Activated CD4-positive, CD25-positive, alpha-beta regulatory T cell treated with anti-CD3 and anti-CD28 coated beads, Interleukin-2, amount 50 U/mL, for 24 hours (primary cell): ENCODE results near the gene MX1.

Experiments used
- ATAC-seq, 2 donors: fragments of 150-1000 bp; cut with Tn5 transposase; one replicate each; pipeline ENCODE4 v1.10.0; 2021; ENCODE audit warnings: mild to moderate bottlenecking in 1 of 2, moderate library complexity in 1 of 2

MX1 gene, protein sequence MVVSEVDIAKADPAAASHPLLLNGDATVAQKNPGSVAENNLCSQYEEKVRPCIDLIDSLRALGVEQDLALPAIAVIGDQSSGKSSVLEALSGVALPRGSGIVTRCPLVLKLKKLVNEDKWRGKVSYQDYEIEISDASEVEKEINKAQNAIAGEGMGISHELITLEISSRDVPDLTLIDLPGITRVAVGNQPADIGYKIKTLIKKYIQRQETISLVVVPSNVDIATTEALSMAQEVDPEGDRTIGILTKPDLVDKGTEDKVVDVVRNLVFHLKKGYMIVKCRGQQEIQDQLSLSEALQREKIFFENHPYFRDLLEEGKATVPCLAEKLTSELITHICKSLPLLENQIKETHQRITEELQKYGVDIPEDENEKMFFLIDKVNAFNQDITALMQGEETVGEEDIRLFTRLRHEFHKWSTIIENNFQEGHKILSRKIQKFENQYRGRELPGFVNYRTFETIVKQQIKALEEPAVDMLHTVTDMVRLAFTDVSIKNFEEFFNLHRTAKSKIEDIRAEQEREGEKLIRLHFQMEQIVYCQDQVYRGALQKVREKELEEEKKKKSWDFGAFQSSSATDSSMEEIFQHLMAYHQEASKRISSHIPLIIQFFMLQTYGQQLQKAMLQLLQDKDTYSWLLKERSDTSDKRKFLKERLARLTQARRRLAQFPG

DNA sequence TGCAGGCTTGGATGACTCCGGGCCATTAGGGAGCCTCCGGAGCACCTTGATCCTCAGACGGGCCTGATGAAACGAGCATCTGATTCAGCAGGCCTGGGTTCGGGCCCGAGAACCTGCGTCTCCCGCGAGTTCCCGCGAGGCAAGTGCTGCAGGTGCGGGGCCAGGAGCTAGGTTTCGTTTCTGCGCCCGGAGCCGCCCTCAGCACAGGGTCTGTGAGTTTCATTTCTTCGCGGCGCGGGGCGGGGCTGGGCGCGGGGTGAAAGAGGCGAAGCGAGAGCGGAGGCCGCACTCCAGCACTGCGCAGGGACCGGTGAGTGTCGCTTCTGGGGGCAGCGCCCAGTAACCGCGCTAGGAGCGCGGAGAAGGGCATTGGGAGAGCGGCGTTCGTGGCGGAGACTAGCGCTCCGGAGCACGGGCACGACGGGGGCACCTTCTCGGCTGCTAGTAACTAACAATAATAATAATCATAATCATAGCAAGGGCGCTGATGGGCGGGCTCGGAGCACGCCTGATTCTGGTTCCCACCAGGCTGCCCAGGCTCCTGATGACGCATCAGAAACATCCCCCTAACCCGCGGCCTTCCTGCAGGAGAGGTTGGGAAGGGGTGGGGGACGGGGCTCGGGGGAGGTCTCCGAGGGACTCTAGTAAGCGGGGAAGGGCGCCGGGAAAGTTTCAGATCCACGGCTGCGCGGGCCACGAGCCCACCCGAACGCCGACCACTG is at the start of gene MX1:
TSS of gene MX1 (plus strand) at position 286 of the 722 bp plus-strand sequence. CDS start 5,832 bp downstream, outside the sequence.
- peak; percentile 98 for ATAC-seq

- no peak for ATAC-seq
Measured at GRCh38 chr21:41377715-41378114, 48.3 kb upstream of the MX1 start.

DNA sequence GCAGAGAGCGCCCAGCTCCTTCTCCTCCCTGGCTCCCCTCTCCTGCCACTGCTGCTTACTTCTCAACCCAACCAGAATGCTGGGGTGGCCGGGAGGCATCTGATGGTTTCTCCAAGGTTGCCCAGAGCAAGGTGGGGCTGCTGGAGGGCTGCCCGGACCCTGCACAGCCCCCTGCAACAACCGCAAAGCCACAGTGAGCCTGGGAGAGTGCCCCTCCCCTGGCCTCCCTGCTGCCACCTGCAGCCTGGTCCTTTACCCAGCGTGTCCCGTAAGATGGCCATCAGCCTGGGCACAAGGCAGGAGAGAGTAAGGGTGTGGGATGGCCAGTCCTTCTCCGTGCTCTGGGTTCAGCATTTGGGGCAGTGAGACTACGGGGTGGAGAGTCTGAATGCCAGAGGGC is 47.2 kb upstream of the MX1 start:
- no peak for ATAC-seq

DNA sequence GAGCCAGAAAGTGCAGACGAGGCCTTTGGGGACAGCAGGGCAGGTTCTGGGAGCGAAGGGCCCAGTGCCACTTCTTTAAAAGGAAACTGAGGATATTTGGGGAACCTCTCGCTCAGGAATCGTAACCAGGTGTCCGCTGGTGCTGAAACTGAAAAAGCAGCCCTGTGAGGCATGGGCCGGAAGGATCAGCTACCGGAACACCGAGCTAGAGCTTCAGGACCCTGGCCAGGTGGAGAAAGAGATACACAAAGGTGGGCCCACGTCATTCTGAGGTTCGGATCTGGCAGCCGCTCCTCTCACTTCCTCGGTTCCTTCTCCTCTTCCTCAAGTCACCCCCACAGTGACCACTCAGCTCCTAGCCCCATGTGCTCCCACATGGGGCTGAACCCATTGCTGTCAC is 46.1 kb upstream of the MX1 start:
- no peak for ATAC-seq

DNA sequence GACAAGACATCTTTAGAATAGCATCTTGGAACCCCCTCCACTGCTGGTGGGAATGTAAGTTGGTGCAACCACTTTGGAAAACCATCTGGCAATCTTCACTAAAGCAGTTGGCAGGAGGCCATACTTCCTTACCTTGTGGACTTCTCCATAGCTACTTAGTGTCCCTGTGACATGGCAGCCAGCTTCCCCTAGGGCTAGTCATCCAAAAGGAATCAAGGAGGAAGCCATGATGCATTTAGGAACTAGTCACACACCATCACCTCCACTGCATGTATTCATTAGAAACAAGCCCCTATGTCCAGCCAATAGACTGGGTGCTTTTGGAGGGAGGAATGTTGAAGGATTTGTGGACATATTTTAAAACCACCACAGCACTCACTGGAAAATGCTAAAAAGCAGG is 44.3 kb upstream of the MX1 start:
- ATAC-seq, result no peak

GRCh38 chr21:41387042-41387819 is 38.8 kb upstream of the MX1 start:
- ATAC-seq, result no peak

DNA sequence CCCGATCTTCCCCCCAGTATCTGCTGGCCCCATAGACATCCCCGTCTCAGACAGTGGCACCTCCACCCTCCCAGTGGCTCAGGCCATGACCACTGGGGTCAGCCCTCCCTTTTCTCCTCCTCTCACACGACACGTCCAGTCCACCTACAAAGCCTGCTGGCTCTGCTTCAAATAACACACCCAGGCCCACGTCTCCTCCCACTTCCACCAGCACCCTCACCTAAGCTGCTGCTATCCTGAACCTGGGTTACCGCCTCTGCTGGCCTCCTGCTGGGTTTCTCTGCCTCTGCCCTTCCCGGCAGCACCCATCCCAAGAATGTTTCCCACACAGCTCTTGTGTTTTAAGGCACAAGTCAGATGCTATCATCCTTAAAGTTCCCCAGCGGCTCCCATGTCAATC is 38.2 kb upstream of the MX1 start:
- ATAC-seq, result no peak

- no peak for ATAC-seq
Measured at GRCh38 chr21:41388259-41388658, 37.8 kb upstream of the MX1 start.

DNA sequence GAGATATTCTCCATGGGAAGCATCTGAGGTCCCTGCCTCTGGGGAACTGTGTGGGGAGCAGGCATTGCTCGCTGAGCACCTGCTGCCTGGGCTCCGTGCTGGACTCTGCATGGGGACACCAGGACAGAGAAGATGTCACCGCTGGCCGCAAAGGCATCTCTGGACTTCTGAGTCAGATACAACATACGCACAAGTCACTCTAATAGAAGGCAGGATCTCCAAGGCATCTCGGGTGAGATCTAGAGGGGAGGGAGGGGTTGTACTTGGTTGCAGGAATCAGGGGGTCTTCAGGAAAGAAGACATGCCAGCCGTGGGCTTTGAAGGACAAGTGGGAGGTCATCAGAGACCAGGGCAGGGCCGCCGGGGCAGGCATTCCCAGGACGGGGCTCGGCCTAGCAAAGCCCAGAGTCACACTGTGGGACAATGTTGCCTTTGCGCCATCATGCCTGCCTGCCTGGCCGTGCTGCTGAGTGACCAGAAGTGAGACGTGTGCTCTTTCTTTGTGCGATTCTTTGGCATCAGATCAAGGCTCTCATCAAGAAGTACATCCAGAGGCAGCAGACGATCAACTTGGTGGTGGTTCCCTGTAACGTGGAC is 35.9 kb upstream of the MX1 start:
- ATAC-seq, result no peak

DNA sequence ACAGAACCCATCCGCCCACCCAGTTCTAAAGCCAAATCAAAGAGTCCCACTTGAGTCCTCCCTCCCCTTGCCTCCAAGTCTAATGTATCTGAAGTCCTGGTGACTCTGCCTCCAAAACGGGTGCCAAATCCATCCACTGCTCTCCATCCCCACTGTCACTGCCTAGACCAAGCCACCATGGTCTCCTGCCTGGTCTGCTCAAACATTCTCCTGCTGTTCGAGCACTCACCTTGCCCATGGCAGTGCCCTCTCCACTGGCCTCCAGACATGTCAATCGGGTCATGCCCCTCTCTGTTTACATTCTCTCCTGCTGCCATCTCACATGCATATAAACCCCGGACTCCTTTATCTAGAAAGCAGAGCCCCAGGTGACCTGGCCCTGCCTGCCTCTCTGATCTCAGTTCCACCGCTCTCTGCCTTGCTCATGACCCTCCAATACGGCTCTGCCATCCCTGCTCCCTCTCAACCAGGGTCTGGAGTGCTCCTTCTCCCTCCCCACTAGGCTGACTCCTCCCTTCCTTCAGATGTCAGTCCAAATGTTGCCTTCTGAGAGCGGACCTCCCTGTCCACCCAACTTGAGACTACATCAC is 32.1 kb upstream of the MX1 start:
- no peak for ATAC-seq

DNA sequence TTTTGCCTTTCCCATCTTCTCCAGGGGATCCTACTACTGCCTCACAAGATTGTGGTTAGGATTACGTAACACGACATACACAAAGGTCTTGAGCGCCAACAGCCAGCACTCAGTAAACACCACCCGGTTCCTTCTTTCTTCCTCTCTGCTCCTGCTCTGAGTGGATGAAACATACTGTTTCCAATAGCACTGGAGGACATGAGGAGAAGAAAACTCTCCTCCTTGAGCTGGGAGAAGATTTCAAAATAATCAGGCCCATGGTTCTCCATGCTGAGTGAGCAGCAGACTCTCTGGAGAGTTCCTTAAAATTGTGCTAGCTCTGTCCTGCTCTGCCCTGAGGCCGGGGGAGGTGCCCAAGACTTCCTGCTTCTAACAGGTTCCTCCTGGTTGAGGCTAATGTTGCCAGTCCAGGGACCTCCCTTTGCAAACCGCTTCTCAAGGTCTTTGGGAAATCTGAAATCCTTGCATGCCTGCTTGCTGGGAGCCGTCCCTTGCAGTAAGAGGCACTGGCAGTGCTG is 29.4 kb upstream of the MX1 start:
- ATAC-seq, result no peak

DNA sequence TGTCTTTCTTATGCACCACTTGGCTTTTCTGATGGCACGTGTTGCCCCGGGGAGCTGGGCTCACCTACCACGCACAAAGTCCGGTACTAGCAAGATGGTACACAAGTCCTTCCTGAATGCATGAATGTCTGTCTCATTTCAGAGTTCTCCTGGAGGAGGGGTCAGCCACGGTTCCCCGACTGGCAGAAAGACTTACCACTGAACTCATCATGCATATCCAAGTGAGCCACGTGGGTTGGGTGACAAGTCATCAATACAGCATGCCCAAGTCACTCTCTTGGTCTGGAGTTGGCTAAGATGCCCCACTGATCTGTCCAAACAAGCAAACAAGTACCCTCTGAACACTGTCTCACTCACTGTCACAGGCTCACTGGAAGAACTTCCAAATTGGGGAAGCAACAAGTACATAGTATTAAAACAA is 28.6 kb upstream of the MX1 start:
- no peak for ATAC-seq

DNA sequence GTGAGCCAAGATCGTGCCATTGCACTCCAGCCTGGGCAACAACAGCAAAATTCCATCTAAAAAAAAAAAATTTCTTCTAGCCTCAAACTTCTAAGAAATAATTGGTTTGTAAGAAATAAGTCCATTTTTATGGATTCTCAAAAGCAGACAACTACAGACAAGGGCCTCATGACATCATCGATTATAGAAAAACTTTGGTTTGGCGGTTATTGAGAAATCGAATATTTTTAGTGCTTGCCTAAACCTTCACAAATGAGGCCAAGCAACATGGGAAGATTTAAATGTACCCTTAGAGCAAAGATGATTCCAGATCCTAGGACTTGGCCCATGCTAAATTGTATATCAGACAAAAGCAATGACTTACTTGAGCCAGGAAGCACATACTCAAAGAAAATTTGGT is 27.8 kb upstream of the MX1 start:
- no peak for ATAC-seq

- ATAC-seq, result no peak
Measured at GRCh38 chr21:41398831-41399230, 27.2 kb upstream of the MX1 start.

- ATAC-seq, result no peak
Measured at GRCh38 chr21:41399246-41399800, 26.7 kb upstream of the MX1 start.

GRCh38 chr21:41402231-41402630 is 23.8 kb upstream of the MX1 start:
- ATAC-seq, result no peak

- no peak for ATAC-seq
Measured at GRCh38 chr21:41402796-41403195, 23.2 kb upstream of the MX1 start.

GRCh38 chr21:41403331-41403730 is 22.7 kb upstream of the MX1 start:
- ATAC-seq, result no peak

GRCh38 chr21:41403966-41404365 is 22.1 kb upstream of the MX1 start:
- ATAC-seq, result no peak

- no peak for ATAC-seq
Measured at GRCh38 chr21:41405321-41405720, 20.7 kb upstream of the MX1 start.

DNA sequence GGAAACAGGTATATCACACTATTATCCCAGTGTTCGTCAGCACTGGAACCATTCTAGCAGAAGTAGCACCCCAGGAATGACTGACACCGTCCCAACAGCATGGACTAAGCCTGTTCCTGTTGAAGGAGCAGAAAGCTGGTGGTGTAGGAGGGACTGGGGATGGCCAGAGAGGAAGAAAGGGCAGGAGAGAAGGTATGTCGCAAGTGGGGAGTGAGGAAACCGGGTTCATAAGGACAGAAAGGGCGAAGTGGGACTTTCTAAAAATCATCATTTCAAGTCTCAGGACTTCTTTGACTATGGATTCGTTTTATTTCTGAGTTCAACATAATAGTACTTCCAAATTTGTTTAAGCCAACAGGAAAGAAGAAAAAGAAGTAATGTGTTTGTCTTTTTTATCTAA is 19.7 kb upstream of the MX1 start:
- no peak for ATAC-seq
